Left lung (tissue), 10 donors: ENCODE results near the gene CACNG8. TPM values are rescaled to one million over a fixed set of nuclear protein-coding genes. Genes with fewer than 3 reads are reported as not detected.

Source experiments
- ATAC-seq: fragments of 200-7000 bp; cut with Tn5 transposase; one replicate; pipeline ENCODE4 v1.9.1; 2020; ENCODE audit warnings: moderate library complexity
- DNase-seq, 4 donors: peaks; one replicate each; pipeline ENCODE4 v3.0.0-alpha.2; 2013 to 2020
- H3K27ac ChIP-seq, 2 donors: fragments of 200-600 bp; sonication (generic) in 1 of 2; one replicate each; pipeline versions ENCODE4 v1.5.0 to v1.8.0; 2020 to 2021
- H3K27me3 ChIP-seq, 2 donors: fragments of 200-600 bp; sonication (generic) in 1 of 2; one replicate each; pipeline versions ENCODE4 v1.5.0 to v1.8.0; 2020 to 2021
- H3K36me3 ChIP-seq, 2 donors: fragments of 200-600 bp; sonication (generic) in 1 of 2; one replicate each; pipeline versions ENCODE4 v1.5.0 to v1.8.0; 2020 to 2021
- H3K4me1 ChIP-seq, 2 donors: fragments of 200-600 bp; one replicate each; pipeline ENCODE4 v1.8.0; 2021
- H3K4me3 ChIP-seq, 2 donors: fragments of 200-600 bp; sonication (generic) in 1 of 2; one replicate each; pipeline versions ENCODE4 v1.5.0 to v1.8.0; 2020 to 2021; ENCODE audit warnings: mild to moderate bottlenecking in 1 of 2
- H3K9me3 ChIP-seq, 2 donors: fragments of 200-600 bp; sonication (generic) in 1 of 2; one replicate each; pipeline versions ENCODE4 v1.5.0 to v1.8.0; 2020 to 2021
- intact Hi-C, 2 donors: fragments of 100-400 bp; cut with DNase I; formaldehyde crosslinking; loops; one replicate each; pipeline versions ENCODE4 v1.11.2 to v1.14.2; 2022
- polyA plus RNA-seq, 6 donors: library from polyadenylated mRNA; unstranded; fragments of 120-200 nt; gene quantifications; one replicate each; pipeline ENCODE4 v1.2.1, GENCODE V29; 2013; ENCODE audit not compliant: insufficient read length in 6 of 6
- total RNA-seq, 2 donors: library from RNA; stranded (reverse); fragmentation: NEBNext Ultra II Directional; extraction: Animal tissue kit (Norgen Biotek cat#: 25700); gene quantifications; one replicate each; pipeline ENCODE4 v1.2.1, GENCODE V29; 2021
- TF ChIP-seq, protein P1 (sequence below), 2 donors: fragments of 200-600 bp; sonication (generic) in 1 of 2; IDR thresholded peaks; one replicate each; pipeline versions ENCODE4 v1.5.0 to v1.8.0; 2021; ENCODE audit warnings: antibody characterized with exemption in 2 of 2
- donor health status: DM: no; HTN: yes; CAD: no.
- donor health status: DM: no; HTN: no; CAD: no.

The CACNG8 gene
- total and polyA plus RNA-seq, 8 donors = 0.03 to 0.15 (median 0.08) TPM; not detected in 1

DNA sequence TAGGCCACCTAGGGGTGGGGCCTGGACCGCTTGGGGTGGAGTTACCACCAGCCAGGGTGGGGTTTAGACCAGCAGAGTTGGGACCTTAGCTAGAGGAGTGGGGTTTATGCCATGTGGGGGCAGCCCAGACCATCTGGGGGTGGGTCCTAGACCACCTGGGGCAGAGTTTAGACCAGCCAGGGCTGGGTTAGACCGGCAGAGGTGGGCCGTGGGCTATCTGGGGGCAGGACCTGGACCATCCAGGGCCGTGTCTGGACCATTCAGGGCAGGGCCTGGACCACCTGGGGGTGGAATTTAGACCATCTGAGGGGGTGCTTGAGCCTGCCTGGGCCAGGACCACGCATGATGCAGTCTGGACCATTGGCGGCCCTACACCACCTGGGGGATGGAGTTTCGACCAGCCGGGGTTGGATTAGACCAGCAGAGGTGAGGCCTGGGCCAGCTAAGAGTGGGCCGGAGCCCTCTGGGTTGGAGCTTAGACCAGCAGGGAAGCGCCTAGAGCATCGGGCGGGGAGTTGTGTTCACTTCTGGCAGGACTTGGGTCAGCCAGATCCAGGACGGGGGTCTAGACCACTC is 18.7 kb downstream of the CACNG8 start:
- Histone ChIP-seq H3K4me3 (no peak overlapping the region), H3K9me3 (no peaks in the 10 kb centered on the region), H3K36me3 (no peaks in the 10 kb centered on the region), H3K4me1 (peaks cover 4 to 26% of the 10 kb centered on the region in 2 donors), H3K27ac (no peak overlapping the region), H3K27me3 (peaks cover 50 to 94% of the 10 kb centered on the region in 2 donors)
- ATAC-seq (no peak), DNase-seq (no peak)
- TF ChIP-seq, protein P1, sequence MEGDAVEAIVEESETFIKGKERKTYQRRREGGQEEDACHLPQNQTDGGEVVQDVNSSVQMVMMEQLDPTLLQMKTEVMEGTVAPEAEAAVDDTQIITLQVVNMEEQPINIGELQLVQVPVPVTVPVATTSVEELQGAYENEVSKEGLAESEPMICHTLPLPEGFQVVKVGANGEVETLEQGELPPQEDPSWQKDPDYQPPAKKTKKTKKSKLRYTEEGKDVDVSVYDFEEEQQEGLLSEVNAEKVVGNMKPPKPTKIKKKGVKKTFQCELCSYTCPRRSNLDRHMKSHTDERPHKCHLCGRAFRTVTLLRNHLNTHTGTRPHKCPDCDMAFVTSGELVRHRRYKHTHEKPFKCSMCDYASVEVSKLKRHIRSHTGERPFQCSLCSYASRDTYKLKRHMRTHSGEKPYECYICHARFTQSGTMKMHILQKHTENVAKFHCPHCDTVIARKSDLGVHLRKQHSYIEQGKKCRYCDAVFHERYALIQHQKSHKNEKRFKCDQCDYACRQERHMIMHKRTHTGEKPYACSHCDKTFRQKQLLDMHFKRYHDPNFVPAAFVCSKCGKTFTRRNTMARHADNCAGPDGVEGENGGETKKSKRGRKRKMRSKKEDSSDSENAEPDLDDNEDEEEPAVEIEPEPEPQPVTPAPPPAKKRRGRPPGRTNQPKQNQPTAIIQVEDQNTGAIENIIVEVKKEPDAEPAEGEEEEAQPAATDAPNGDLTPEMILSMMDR (IDR thresholded peaks at IDR 0.05) = no peak
- intact Hi-C loops = no loop called here

DNA sequence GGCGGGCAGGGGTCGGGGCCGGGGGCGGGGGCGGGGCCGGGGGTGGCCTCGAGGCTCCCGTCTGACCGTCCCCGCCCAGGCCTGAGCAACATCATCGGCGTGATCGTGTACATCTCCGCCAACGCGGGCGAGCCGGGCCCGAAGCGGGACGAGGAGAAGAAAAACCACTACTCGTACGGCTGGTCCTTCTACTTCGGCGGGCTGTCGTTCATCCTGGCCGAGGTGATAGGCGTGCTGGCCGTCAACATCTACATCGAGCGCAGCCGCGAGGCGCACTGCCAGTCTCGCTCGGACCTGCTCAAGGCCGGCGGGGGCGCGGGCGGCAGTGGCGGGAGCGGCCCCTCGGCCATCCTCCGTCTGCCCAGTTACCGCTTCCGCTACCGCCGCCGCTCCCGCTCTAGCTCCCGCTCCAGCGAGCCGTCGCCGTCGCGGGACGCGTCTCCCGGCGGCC is 19.3 kb downstream of the CACNG8 start:
- no peak overlapping the region for H3K27ac ChIP-seq
- peaks cover 50 to 90% of the 10 kb centered on the region in 2 donors for H3K27me3 ChIP-seq
- H3K4me3 ChIP-seq = peak overlapping the region in 1 of 2 donors; percentile 28
- H3K36me3 ChIP-seq = no peaks in the 10 kb centered on the region
- H3K9me3 ChIP-seq = no peaks in the 10 kb centered on the region
- H3K4me1 ChIP-seq = peaks cover 4 to 26% of the 10 kb centered on the region in 2 donors
- DNase-seq (no peak), ATAC-seq (no peak)
- intact Hi-C loops = no loop called here
- TF ChIP-seq, protein P1 (IDR thresholded peaks at IDR 0.05) = no peak

DNA sequence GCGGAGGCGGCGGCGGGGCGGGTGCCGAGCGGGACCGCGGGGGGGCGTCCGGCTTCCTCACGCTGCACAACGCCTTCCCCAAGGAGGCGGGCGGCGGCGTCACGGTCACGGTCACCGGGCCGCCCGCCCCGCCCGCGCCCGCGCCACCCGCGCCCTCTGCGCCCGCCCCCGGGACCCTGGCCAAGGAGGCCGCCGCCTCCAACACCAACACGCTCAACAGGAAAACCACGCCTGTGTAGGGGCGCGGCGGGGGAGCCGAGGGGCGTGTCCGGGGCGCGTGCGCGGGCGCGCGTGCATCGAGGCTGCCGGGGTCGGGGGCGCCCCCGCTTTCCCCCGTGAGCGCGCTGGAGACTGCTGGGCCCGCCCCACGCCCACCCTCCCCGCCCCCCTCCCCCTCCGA is 19.9 kb downstream of the CACNG8 start:
- DNase-seq = peak in 1 of 4 donors; percentile 28
- Histone ChIP-seq H3K27me3 (peaks cover 50 to 85% of the 10 kb centered on the region in 2 donors), H3K27ac (no peak overlapping the region), H3K4me3 (no peak overlapping the region), H3K4me1 (peaks cover 4 to 24% of the 10 kb centered on the region in 2 donors), H3K36me3 (no peaks in the 10 kb centered on the region), H3K9me3 (no peaks in the 10 kb centered on the region)
- TF ChIP-seq, protein P1 (IDR thresholded peaks at IDR 0.05) = no peak
- ATAC-seq = no peak
- intact Hi-C loops = no loop called here

DNA sequence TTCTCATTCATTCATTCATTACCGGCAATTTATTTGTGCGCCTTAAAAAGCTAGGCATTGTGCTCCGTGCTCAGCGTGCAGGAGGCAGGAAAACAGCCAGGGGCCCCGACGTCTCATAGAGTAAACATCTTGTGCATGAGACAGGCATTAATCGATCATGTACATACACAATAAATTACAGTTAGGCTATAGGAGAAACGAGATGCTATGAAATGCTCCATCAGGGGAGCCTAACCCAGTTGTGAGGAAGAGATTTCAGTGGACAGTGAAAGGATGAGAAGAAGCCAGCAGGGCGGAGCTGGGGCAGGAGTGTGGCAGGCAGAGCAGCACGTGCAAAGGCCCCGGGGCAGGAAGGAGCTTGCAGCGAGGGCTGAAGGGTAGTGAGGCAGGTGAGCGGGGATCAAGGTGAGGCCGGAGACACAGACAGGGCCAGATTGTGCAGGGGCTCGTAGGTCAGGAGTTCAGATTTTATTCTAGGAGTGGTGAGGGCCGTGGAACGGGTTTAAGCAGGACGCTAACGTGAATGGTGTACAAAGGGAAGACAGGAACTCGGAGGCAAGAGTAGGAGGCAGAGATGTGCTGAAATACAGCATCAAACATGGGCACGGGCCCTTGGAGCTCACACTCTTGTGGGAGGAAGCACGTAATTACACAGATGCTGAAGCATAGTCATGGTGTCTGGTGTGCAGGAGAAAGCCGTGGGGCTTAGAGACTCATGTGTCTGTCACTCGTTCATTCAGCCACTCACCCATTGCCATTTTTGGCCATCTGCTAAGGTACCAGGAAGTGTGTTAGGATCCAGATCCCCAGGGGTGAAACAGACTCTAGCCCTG is 20.9 kb downstream of the CACNG8 start:
- Histone ChIP-seq H3K9me3 (no peaks in the 10 kb centered on the region), H3K27me3 (peaks cover 42 to 80% of the 10 kb centered on the region in 2 donors), H3K36me3 (no peaks in the 10 kb centered on the region), H3K4me3 (no peak overlapping the region), H3K4me1 (peaks cover 4 to 15% of the 10 kb centered on the region in 2 donors), H3K27ac (no peak overlapping the region)
- TF ChIP-seq, protein P1 (IDR thresholded peaks at IDR 0.05) = no peak
- DNase-seq = no peak
- intact Hi-C loops = no loop called here
- no peak for ATAC-seq

DNA sequence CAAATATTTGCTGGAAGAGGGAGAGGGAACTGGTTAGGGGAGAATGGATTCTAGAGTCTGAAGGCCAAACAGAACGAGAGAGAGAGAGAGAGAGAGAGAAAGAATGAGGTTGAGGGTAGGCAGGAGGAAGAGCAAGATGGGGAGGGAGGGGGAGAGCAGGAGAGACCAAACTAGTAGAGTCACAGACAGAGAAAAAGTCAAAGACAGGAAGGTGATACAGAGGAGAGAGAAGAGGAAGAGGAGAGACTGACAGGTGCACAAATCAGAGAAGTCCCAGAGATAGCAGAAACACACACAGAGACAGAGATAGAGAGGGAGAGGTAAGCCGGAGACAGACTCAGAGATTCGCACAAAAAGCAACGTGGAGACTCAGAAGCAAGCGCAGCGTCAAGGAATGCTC is 23.1 kb downstream of the CACNG8 start:
- Histone ChIP-seq H3K36me3 (no peaks in the 10 kb centered on the region), H3K4me1 (no peaks in the 10 kb centered on the region), H3K9me3 (no peaks in the 10 kb centered on the region), H3K27ac (no peak overlapping the region), H3K4me3 (no peak overlapping the region), H3K27me3 (peaks cover 25 to 72% of the 10 kb centered on the region in 2 donors)
- DNase-seq (no peak), ATAC-seq (no peak)
- TF ChIP-seq, protein P1 (IDR thresholded peaks at IDR 0.05) = no peak
- intact Hi-C loops = no loop called here
